HG03565 (cell line): ENCODE results near the gene ARRDC5.
"Not testable (repeated sequence)": the region's sequence is repeated elsewhere in the genome, so short reads cannot be mapped to it uniquely, and the experiment has no call there.

Experiments
- ATAC-seq: cut with Tn5 transposase; IDR thresholded peaks from one replicate; pipeline ENCODE4 v1.9.1; 2021; ENCODE audit warnings: mild to moderate bottlenecking, moderate library complexity; ENCODE audit not compliant: unreplicated experiment

ARRDC5 gene

DNA sequence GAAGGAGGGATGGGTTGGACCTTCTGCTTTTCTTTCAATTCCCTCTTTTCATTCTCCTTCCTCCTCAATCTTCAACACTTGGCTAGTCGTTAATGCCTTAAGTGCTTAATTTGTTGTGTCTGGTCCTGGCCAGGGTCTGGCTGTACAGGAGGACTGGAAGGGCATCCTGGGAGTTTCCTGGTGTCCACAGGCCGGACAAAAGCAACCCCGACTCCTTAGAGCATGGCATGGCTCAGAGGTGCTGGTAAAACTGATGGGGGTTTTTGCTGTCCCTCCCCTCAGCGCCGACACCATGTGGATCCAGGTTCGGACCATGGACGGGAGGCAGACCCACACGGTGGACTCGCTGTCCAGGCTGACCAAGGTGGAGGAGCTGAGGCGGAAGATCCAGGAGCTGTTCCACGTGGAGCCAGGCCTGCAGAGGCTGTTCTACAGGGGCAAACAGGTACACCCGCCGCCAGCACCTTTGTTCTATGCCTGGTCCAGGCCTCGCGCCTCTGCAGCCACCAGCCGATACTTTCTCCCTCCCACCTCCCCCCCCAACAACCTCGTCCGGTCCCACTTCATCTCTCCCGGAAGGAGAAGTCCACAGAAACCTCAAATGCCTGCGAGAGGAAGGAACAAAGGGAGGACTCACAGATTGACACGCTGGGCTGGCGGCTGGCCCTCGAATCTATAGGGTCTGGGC, 8.0 kb upstream of the ARRDC5 start:
- no peak for ATAC-seq

DNA sequence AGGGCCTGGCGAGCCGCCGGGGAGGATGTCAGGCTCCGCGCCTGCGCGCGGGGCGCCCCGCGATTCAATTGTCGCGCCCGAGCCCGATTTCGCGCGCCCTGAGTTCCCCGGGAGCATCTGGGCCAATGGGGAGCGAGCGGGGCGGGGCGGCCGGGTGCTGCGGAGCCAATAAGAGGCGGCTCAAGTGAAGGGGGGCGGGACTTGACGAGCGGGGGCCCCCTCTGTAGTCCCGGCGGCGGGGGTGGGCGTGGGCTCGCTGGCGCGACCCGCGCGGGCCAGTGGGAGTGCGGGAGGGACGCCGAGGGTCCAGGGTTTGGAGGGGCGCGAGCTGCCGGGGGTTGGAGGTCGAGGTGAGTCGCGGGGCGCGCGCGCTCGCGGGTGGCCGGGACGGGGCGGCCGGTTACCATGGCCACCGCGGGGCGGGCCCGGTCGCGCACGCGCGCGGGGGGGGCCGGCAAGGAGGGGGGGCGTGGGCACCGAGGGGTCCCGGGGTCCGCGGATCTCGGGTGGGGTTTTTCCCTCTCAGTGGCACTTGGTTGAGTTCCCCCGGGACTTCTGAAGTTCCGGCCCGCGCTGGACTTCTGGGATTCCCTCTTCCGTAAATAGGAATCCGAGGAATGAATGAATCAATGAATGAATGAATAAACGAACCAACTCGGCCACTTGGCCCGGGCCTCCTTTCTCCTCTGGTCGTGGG, 7.3 kb upstream of the ARRDC5 start:
- no peak for ATAC-seq

DNA sequence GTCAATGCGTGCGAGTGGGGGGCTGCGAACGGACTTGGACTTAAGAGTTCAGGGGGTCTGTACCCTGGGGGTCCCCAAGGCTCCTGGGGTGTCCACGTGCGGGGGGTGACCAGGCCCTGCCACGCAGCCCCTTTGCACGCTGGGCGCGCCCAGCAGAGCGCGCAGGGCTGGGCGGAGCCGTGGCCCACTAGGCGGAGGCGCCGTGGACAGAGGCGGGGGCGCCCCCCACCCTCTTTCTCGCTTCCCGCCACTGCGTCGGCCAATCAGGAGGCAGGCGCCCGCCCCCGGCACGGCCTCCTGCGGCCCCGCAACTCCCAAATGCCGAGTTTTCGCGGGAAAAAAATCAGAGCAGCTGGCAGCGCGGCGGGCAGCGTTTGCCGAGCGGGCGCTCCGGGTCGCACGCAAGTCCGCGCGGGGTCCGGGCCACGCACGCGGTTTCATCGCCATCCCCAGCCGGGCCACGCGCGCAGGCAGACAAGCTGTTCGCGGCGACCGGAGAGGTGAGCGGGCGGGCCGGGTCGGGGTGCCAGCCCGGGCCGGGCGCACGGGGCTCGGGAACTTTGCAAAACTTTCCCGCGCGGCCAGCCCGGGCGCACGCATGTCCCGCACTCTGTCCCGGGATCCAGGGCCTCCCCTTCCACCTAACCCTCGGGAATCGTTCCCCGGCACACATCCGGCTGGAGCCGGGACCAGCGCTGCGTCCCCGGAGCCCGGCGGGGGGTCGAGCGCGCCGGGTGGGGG, 6.6 kb upstream of the ARRDC5 start, which contains the start of gene UHRF1:
TSS of gene UHRF1 (plus strand) at position 346 of the 741 bp plus-strand sequence. CDS start 1,385 bp downstream, outside the sequence.
- no peak for ATAC-seq

DNA sequence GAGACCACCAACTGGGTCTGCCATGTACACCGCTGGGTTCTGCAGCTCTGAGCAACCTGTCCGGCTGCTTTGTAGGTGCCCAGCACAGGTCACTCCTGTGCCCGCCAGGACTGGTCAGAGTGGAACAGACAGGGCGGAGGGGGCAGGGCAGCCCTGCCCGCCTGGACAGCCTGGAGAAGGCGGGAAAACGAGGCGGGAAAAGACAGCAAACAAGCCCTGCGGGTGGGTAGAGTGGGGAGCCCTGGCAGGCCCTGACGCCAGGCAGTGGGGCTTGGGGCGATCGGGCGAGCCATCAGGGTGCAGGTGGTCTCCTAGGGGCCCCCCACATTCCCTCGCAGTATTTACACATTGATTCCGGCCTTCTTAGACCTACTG, 6.1 kb upstream of the ARRDC5 start:
- ATAC-seq, result no peak

DNA sequence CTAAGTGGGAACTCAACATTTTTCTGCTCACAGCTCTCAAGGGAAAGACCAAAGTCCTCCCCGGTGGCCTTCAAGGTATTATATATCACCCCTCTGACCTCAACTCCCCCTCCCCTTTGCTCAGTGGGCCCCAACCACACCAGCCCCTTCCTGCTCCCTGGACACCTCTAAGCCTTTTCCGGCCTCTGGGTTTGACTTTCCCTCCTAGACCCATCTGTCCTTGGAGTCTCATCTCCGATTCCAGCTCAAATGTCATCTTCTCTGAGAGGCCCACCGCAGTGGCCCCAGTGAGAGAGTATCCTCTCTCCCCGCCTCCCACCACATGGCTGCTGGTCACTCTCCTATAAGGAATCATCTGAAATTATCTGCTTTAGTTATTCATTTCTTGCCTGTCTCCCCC, 5.7 kb upstream of the ARRDC5 start:
- ATAC-seq, result no peak

DNA sequence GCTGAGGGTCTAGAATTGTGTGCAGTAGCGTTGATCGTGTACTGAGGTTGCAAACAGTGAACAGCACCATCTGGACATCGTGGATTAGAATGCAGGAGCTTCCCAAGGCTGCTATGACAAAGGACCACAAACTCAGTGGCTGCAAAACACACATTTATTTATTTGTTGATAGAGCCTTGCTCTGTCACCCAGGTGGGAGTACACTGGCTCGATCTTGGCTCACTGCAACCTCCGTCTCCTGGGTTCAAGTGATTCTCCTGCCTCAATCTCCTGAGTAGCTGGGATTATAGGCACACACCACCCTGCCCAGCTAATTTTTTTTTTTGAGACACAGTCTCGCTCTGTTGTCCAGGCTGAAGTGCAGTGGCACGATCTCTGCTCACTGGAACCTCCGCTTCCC, 4.3 kb upstream of the ARRDC5 start:
- no peak for ATAC-seq

DNA sequence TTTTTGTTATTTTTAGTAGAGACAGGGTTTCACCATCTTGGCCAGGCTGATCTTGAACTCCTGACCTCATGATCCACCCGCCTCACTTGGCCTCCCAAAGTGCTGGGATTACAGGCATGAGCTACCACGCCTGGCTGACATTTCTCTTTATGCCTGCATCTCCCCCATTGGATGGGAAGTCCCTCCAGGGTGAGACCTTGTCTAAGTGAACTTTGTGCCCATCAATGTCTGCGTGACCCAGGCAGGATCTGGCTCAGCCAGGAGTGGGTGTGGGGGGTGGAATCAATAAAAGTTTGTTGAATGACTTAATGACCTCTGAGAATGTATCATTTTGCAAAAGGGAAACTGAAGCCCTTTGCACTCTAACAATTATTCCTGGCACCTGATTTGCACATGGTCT, 1.8 kb upstream of the ARRDC5 start:
- no peak for ATAC-seq

DNA sequence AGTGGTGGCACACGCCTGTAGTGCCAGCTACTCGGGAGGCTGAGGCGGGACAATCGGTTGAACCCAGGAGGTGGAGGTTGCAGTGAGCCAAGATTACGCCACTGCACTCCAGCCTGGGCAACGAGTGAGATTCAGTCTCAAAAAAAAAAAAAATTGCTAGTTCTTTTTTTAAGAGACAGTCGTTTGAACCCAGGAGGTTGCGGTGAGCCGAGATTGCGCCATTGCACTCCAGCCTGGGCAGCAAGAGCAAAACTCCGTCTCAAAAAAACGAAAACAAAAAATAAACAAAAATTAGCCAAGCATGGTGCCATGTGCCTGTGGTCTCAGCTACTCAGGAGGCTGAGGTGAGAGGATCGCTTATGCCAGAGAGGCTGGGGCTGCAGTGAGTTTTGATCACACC, 1.8 kb downstream of the ARRDC5 start:
- ATAC-seq, result not testable (repeated sequence)

DNA sequence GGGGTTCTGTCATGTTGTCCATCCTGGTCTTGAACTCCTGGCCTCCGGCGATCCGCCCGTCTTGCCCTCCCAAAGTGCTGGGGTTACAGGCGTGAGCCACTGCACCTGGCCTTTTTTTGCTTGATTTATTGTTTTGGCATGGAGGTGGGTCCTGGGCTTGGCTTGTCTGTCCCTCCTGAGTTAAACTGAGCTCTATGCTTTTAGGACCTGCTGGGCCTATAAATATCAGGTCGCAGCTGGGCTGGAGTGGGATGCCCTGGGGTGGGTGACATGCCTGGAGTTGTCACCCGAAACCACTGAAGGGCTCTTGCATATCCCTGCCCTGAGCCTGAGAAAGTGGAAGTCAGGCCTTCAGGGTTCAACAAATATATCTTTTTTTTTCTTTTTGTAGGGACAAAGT, 5.5 kb downstream of the ARRDC5 start:
- ATAC-seq, result no peak

DNA sequence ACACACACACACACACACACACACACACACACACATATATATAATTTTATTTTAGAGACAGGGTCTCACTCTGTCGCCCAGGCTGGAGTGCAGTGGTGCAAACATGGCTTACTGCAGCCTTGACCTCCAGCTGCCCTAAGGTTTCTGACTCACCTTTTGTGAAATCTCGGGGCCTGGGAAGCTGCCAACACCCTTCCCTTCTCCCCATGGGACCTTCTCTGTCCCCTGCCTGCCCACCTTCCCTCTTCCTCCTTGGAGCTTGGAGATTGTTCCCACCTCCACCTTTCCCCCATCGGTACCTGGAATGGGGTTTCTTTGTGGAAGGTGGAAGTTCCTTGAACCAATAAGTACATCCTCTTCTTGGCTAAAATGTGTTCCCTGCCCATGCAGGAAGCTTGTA, 6.3 kb downstream of the ARRDC5 start:
- ATAC-seq, result no peak

DNA sequence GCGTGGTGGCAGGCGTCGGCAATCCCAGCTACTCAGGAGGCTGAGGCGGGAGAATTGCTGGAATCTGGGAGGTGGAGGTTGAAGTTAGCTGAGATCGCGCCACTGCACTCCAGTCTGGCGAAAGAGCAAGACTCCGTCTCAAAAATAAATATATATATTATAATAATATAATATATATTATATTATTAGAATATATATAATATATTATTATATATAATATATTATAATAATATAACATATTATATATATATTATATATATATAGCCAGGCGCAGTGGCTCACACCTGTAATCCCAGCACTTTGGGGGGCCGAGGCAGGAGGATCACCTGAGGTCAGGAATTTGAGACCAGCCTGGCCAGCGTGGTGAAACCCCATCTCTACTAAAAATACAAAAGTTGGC, 9.7 kb downstream of the ARRDC5 start:
- not testable (repeated sequence) for ATAC-seq

DNA sequence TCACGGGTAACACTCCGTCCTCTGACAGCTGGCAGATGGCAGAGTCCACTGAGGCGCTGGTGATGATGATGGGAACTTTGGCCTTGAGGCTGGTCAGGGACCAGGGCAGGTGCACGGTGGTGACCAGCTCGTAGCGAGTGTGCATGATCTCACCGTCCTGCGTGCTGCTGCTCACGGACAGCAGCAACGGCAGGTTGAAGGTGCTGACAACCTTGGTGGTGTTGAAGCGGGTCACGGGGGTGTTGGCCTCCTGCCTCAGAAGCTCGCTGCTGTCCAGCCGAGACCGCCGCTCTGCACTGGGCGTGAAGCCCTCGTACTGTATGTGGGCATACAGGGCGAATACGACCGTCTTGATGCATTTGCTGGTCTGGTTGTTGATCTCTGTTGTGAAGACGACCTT, 11.6 kb downstream of the ARRDC5 start:
- ATAC-seq, result no peak

DNA sequence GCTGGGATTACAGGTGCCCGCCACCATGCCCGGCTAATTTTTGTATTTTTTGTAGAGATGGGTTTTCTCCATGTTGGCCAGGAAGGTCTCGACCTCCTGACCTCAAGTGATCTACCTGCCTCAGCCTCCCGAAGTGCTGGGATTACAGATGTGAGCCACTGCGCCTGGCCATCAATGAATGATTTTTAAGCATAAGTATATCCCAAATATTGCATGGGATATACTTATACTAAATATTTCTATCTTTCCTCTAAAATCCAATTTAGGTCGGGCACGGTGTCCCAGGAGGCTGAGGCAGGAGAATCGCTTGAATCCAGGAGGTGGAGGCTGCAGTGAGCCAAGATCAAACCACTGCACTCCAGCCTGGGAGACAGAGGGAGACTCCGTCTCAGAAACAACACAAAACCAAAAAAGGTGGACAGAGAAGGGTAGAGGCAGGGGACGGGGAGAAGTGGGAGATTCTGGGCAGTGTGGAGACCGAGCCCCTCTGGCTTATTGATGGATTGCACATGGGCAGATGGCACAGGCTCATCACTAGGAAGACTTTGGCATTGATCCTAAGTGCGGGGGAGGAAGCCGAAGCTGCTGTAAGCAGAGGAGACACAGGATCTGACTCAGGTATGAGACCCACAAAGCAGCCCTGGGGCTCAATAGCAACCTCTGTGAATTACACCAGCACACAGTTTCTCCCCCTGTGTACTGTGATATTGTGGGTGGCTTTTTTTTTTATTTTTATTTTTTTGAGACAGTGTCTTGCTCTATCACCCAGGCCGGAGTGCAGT, 13.5 kb downstream of the ARRDC5 start:
- no peak for ATAC-seq

DNA sequence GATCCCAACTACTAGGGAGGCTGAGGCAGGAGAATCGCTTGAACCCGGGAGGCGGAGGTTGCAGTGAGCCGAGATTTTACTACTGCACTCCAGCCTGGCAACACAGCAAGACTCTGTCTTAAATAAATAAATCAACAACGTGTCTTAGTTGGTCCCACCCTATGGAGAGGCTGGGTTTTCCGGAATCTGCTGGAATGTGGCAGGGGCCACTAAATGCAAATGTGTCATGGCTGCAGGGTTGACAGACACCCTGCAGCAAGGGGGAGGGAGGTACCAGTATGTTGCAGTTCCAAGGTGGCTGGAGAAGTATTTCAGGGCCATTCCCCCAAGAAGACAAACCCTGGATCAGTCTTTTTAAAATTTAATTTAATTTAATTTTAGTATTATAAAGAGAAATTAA, 14.9 kb downstream of the ARRDC5 start:
- not testable (repeated sequence) for ATAC-seq

DNA sequence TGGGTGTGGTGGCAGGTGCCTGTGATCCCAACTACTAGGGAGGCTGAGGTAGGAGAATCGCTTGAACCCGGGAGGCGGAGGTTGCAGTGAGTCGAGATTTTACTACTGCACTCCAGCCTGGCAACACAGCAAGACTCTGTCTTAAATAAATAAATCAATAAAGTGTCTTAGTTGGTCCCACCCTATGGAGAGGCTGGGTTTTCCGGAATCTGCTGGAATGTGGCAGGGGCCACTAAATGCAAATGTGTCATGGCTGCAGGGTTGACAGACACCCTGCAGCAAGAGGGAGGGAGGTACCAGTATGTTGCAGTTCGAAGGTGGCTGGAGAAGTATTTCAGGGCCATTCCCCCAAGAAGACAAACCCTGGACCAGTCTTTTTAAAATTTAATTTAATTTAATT, 17.7 kb downstream of the ARRDC5 start:
- ATAC-seq, result not testable (repeated sequence)

DNA sequence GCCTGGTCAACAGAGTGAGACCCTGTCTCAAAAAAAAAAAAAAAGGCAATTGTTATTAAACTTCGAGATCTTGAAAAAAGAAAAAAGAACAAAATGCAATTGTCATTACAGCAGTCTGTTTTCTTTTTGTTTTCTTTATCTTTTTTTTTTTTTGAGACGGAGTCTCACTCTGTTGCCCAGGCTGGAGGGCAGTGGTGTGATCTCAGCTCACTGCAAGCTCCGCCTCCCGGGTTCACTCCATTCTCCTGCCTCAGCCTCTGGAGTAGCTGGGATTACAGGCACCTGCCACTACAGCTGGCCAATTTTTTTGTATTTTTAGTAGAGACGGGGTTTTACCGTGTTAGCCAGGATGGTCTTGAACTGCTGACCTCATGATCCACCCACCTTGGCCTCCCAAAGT, 19.8 kb downstream of the ARRDC5 start:
- not testable (repeated sequence) for ATAC-seq

DNA sequence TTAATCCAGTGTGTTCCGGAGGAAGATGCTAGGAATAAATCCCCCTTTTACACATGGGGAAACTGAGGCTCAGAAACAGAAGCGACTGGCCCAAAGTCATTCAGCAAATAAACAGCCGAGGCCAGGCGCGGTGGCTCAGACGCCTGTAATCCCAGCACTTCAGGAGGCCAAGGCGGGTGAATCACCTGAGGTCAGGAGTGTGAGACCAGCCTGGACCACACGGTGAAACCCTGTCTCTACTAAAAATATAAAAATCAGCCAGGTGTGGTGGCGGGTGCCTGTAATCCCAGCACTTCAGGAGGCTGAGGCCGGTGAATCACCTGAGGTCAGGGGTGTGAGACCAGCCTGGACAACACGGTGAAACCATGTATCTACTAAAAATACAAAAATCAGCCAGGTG, 23.7 kb downstream of the ARRDC5 start:
- no peak for ATAC-seq

DNA sequence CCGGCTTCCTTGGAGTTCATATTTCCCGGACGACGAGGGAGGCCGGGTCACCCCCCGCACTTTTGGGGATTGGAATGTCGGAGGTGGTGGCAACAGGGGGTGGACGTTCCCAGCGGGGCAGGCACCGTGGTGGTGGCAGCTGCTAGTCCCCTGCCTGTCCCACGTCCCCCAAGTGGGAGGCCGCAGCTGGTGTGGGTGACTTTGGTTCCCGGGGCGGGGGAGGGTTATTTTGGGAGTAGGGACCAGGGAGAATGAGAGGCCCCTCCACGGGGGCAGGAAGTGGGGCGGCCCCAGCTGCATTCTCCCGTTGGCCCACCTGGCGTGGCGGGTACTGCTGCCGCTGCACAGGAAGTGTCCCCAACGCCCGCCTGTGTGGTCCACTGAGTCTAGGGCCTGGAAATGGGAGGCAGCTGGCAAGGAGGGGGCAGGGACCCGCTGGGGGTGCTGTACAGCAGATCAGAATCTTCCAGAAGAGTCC, 24.2 kb downstream of the ARRDC5 start:
- ATAC-seq, result no peak

DNA sequence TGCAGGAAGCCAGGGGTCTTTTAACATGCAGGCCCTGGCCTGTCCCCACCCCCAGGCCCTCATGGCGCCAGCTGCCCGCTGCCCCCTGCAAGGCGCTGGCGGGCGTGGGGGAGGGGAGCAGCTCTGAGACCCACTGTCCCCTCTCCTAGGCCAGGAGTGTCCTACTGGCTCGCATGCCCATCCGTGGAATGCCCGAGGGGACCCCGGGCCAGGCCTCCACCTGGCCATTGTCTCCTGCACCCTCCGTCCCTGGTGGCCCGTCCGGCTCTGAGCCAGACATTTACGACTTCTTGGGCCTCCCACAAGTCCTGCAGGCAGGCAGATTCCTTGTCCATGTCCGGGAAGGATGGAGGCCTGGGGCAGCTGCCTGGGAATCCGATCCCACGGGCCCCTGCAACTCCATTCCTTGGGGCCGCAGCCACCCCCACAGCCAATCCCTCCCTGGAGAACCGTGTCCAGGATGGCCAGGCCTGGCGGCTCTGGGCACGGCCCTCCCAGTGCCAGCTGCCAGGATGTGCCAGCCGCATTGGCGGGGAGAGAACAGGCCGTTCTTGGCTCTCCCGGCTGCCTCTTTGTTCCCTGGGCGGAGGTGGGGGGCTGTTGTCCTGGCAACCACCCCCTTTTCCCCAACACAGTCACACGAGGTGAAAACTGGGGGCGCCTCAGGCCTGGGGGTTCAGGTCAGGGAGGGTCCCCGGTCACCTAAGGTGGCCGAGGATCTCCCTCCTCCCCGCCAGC, 24.8 kb downstream of the ARRDC5 start:
- ATAC-seq, result no peak

DNA sequence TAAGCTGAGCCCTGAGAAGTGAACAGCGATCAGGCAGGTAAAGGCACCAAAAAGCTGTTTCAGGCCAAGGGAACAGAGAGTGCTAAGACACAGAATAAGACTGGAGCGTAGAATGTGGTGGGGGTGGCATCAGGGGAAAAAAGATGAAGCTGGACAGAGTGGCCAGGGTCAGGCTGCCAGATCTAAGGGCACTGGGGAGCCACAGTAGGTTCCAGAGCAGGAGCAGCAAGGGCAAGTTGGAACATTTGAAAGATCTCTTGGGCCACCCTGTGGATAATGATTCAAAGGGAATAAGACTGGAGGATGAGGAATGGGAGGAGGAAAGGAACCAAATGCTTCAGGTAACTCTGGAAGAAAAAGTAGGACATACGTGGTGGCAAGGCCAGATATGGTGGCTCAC, 28.8 kb downstream of the ARRDC5 start:
- no peak for ATAC-seq
